Thyroid gland (tissue), 4 donors: ENCODE data around the gene B4GALT5.
"Not testable (repeated sequence)": the region's sequence is repeated elsewhere in the genome, so short reads cannot be mapped to it uniquely, and the experiment has no call there.

Experiments used
- POLR2A ChIP-seq, 2 donors: fragments of 450-650 bp; IDR thresholded peaks; one replicate each; pipeline ENCODE4 v1.6.1; 2017; ENCODE audit warnings: antibody characterized with exemption in 2 of 2, mild to moderate bottlenecking in 2 of 2, moderate library complexity in 1 of 2
- TF ChIP-seq, protein P1 (sequence below), 6 experiments: fragments of 200-600 bp in 3 of 6; fragments of 450-650 bp in 3 of 6; sonication (generic) in 3 of 6; IDR thresholded peaks; one replicate each; pipeline ENCODE4 v1.5.1; 2016 to 2019; ENCODE audit warnings: antibody characterized with exemption in 6 of 6, mild to moderate bottlenecking in 2 of 6, inconsistent platforms in 1 of 6, moderate library complexity in 1 of 6

DNA sequence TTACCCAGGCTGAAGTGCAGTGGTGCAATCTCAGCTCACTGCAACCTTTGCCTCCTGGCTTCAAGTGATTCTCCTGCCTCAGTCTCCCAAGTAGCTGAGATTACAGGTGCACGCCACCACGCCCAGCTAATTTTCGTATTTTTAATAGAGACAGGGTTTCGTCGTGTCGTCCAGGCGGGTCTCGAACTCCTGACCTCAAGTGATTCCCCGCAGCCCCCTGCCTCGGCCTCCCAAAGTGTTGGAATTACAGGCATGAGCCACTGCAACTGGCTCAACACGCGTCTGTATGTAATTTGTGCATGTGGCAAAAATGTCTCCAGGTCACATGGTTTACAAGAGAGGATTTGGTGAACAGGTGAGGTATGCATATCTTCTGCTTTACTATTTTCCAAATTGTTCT is 7.6 kb upstream of the B4GALT5 start:
- TF ChIP-seq, protein P1, sequence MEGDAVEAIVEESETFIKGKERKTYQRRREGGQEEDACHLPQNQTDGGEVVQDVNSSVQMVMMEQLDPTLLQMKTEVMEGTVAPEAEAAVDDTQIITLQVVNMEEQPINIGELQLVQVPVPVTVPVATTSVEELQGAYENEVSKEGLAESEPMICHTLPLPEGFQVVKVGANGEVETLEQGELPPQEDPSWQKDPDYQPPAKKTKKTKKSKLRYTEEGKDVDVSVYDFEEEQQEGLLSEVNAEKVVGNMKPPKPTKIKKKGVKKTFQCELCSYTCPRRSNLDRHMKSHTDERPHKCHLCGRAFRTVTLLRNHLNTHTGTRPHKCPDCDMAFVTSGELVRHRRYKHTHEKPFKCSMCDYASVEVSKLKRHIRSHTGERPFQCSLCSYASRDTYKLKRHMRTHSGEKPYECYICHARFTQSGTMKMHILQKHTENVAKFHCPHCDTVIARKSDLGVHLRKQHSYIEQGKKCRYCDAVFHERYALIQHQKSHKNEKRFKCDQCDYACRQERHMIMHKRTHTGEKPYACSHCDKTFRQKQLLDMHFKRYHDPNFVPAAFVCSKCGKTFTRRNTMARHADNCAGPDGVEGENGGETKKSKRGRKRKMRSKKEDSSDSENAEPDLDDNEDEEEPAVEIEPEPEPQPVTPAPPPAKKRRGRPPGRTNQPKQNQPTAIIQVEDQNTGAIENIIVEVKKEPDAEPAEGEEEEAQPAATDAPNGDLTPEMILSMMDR (IDR thresholded peaks at IDR 0.05), result not testable (repeated sequence)
- not testable (repeated sequence) for TF ChIP-seq POLR2A (IDR thresholded peaks at IDR 0.05)
